Measurements from ENCODE around the gene TMEM179.

Gene TMEM179

GRCh38 chr14:104576232-104576969, 28.2 kb downstream of the TMEM179 start:
- no peak for DNase-seq (ENCODE audit: low read depth)

GRCh38 chr14:104574978-104575583, 29.5 kb downstream of the TMEM179 start:
- no peak for DNase-seq (ENCODE audit: low read depth)
- TF ChIP-seq CTCF (conservative IDR thresholded peaks at IDR 0.05; ENCODE audit: low read depth, low read length): no peak
- H3K4me3 ChIP-seq (ENCODE audit: low read depth, low read length): no peak overlapping the region

More at GRCh38 chr14:104576232-104576969, 28.2 kb downstream of the TMEM179 start:
- H3K4me3 ChIP-seq (ENCODE audit: low read depth, low read length): no peak overlapping the region
- TF ChIP-seq CTCF (conservative IDR thresholded peaks at IDR 0.05; ENCODE audit: low read depth, low read length): peak; percentile 10

GRCh38 chr14:104574536-104574935, 30.0 kb downstream of the TMEM179 start:
- TF ChIP-seq CTCF (conservative IDR thresholded peaks at IDR 0.05; ENCODE audit: low read depth, low read length): no peak
- no peak for DNase-seq (ENCODE audit: low read depth)
- H3K4me3 ChIP-seq (ENCODE audit: low read depth, low read length): no peak overlapping the region

GRCh38 chr14:104573930-104574329, 30.6 kb downstream of the TMEM179 start:
- no peak overlapping the region for H3K4me3 ChIP-seq (ENCODE audit: low read depth, low read length)
- TF ChIP-seq CTCF (conservative IDR thresholded peaks at IDR 0.05; ENCODE audit: low read depth, low read length): no peak
- no peak for DNase-seq (ENCODE audit: low read depth)

GRCh38 chr14:104572668-104573067, 31.9 kb downstream of the TMEM179 start:
- H3K4me3 ChIP-seq (ENCODE audit: low read depth, low read length): no peak overlapping the region
- no peak for DNase-seq (ENCODE audit: low read depth)
- TF ChIP-seq CTCF (conservative IDR thresholded peaks at IDR 0.05; ENCODE audit: low read depth, low read length): no peak

GRCh38 chr14:104572024-104572626, 32.4 kb downstream of the TMEM179 start:
- DNase-seq (ENCODE audit: low read depth): no peak
- TF ChIP-seq CTCF (conservative IDR thresholded peaks at IDR 0.05; ENCODE audit: low read depth, low read length): no peak
- no peak overlapping the region for H3K4me3 ChIP-seq (ENCODE audit: low read depth, low read length)
